Lower lobe of right lung (tissue), 2 donors: Measurements from ENCODE around the gene SLF2. TPM values are rescaled to one million over a fixed set of nuclear protein-coding genes. Genes with fewer than 3 reads are reported as not detected.

Experiments used
- ATAC-seq, 2 donors: fragments of 200-7000 bp; cut with Tn5 transposase; one replicate each; pipeline ENCODE4 v1.9.1; 2020 to 2022; ENCODE audit warnings: mild to moderate bottlenecking in 2 of 2, moderate library complexity in 2 of 2
- DNase-seq: peaks from one replicate; pipeline ENCODE4 v3.0.0-alpha.2; 2020
- H3K27ac ChIP-seq: fragments of 200-600 bp; one replicate; pipeline ENCODE4 v1.8.0; 2022
- H3K27me3 ChIP-seq: fragments of 200-600 bp; one replicate; pipeline ENCODE4 v1.8.0; 2022; ENCODE audit warnings: low read depth
- H3K36me3 ChIP-seq: fragments of 200-600 bp; one replicate; pipeline ENCODE4 v1.8.0; 2022; ENCODE audit warnings: mild to moderate bottlenecking
- H3K4me1 ChIP-seq: fragments of 200-600 bp; one replicate; pipeline ENCODE4 v1.8.0; 2022
- H3K4me3 ChIP-seq: fragments of 200-600 bp; one replicate; pipeline ENCODE4 v1.8.0; 2022; ENCODE audit warnings: mild to moderate bottlenecking
- H3K9me3 ChIP-seq: fragments of 200-600 bp; one replicate; pipeline ENCODE4 v1.8.0; 2022
- CTCF ChIP-seq: fragments of 200-600 bp; IDR thresholded peaks from one replicate; pipeline ENCODE4 v1.8.0; 2022; ENCODE audit warnings: antibody characterized with exemption, mild to moderate bottlenecking
- intact Hi-C: fragments of 100-400 bp; cut with DNase I; formaldehyde crosslinking; loops from one replicate; pipeline ENCODE4 v1.11.0; 2022
- total RNA-seq: library from RNA; stranded (reverse); fragmentation: NEBNext Ultra II Directional; extraction: Animal tissue kit (Norgen Biotek cat#: 25700); gene quantifications from one replicate; pipeline ENCODE4 v1.2.1, GENCODE V29; 2021
- donor health status: DM: no; HTN: yes; CAD: no; lungs with severe emphysema.

The SLF2 gene
- total RNA-seq, 1 donor from 2014 or later, result 34.4 TPM

GRCh38 chr10:100934084-100934659 is 21.4 kb downstream of the SLF2 start:
- H3K27me3 ChIP-seq, result no peaks in the 10 kb centered on the region
- H3K4me1 ChIP-seq, result no peaks in the 10 kb centered on the region
- H3K9me3 ChIP-seq, result no peaks in the 10 kb centered on the region
- H3K36me3 ChIP-seq, result peaks cover 100% of the 10 kb centered on the region
- intact Hi-C loops, result no loop called here
- no peak overlapping the region for H3K4me3 ChIP-seq
- no peak overlapping the region for H3K27ac ChIP-seq
- ATAC-seq, result no peak
- DNase-seq, result no peak
- TF ChIP-seq CTCF, result peak; percentile 33

GRCh38 chr10:100939763-100940344 is 27.1 kb downstream of the SLF2 start:
- Histone ChIP-seq H3K36me3 (peaks cover 98% of the 10 kb centered on the region), H3K4me3 (no peak overlapping the region), H3K9me3 (no peaks in the 10 kb centered on the region), H3K4me1 (no peaks in the 10 kb centered on the region), H3K27ac (no peak overlapping the region), H3K27me3 (no peaks in the 10 kb centered on the region)
- intact Hi-C loops, result no loop called here
- DNase-seq (no peak), ATAC-seq (no peak)
- no peak for TF ChIP-seq CTCF

GRCh38 chr10:100942229-100942628 is 29.5 kb downstream of the SLF2 start:
- Histone ChIP-seq H3K4me1 (no peaks in the 10 kb centered on the region), H3K4me3 (no peak overlapping the region), H3K27ac (no peak overlapping the region), H3K36me3 (peaks cover 98% of the 10 kb centered on the region), H3K27me3 (no peaks in the 10 kb centered on the region), H3K9me3 (no peaks in the 10 kb centered on the region)
- no peak for TF ChIP-seq CTCF
- DNase-seq (no peak), ATAC-seq (no peak)
- intact Hi-C loops, result no loop called here

GRCh38 chr10:100943508-100943907 is 30.7 kb downstream of the SLF2 start:
- H3K4me1 ChIP-seq, result no peaks in the 10 kb centered on the region
- DNase-seq, result no peak
- ATAC-seq, result no peak
- no peaks in the 10 kb centered on the region for H3K27me3 ChIP-seq
- H3K9me3 ChIP-seq, result no peaks in the 10 kb centered on the region
- no peak overlapping the region for H3K4me3 ChIP-seq
- peaks cover 98% of the 10 kb centered on the region for H3K36me3 ChIP-seq
- intact Hi-C loops, result no loop called here
- TF ChIP-seq CTCF, result no peak
- no peak overlapping the region for H3K27ac ChIP-seq

GRCh38 chr10:100945754-100946153 is 33.0 kb downstream of the SLF2 start:
- intact Hi-C loops, result no loop called here
- H3K27me3 ChIP-seq, result no peaks in the 10 kb centered on the region
- TF ChIP-seq CTCF, result no peak
- H3K27ac ChIP-seq, result no peak overlapping the region
- no peaks in the 10 kb centered on the region for H3K4me1 ChIP-seq
- H3K36me3 ChIP-seq, result peaks cover 100% of the 10 kb centered on the region
- H3K4me3 ChIP-seq, result no peak overlapping the region
- no peak for ATAC-seq
- no peaks in the 10 kb centered on the region for H3K9me3 ChIP-seq
- no peak for DNase-seq
